ENCODE data around the gene CCDC141. TPM values are rescaled to one million over a fixed set of nuclear protein-coding genes. Genes with fewer than 3 reads are reported as not detected.
A peak's percentile ranks its signal among the peaks of the same experiment; 100 is the strongest.

CCDC141 gene
- total and polyA plus RNA-seq, 4 donors, result 2.1 to 48.1 (median 14.6) TPM

DNA sequence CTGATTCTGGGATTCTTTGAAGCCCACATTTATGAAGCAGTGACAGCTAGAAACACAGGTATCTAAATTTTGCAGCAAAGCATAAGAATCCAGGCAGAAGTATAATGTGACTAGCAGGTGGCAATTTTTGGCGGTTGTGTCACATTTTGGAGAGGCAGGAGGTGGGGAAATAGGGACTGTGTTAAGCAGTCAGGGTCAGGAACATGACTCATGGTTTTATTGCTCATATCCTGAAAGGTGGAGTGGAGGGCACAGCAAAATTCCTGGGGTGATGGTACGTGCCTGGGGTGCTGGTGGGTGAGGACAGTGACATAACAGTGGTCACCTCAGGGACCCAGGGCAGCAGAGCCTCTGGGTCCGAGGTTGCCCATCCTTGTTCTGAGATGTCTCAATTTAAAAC, 179.2 kb downstream of the CCDC141 start:
- Histone ChIP-seq H3K27me3 (ENCODE audit: control insufficient read depth in 3 of 3, insufficient read depth in 3 of 3, low read length in 2 of 3) (no peaks in the 10 kb centered on the region), H3K9ac (ENCODE audit: insufficient read depth in 1 of 2, low read length in 2 of 2) (no peak overlapping the region), H3K4me1 (ENCODE audit: control insufficient read depth in 5 of 5, insufficient read depth in 5 of 5, low read length in 5 of 5) (peaks cover 0 to 6% (median under 1%) of the 10 kb centered on the region in 5 donors), H3K4me3 (no peak overlapping the region), H3K27ac (ENCODE audit: low read depth in 1 of 2, low read length in 1 of 2) (peak overlapping the region in 1 of 2 donors; percentile 53), H3K9me3 (ENCODE audit: control insufficient read depth in 4 of 4, insufficient read depth in 3 of 4, low read length in 3 of 4) (no peaks in the 10 kb centered on the region), H3K36me3 (ENCODE audit: control insufficient read depth in 4 of 4, insufficient read depth in 4 of 4, low read length in 4 of 4) (no peaks in the 10 kb centered on the region)
- TF ChIP-seq, protein P1, sequence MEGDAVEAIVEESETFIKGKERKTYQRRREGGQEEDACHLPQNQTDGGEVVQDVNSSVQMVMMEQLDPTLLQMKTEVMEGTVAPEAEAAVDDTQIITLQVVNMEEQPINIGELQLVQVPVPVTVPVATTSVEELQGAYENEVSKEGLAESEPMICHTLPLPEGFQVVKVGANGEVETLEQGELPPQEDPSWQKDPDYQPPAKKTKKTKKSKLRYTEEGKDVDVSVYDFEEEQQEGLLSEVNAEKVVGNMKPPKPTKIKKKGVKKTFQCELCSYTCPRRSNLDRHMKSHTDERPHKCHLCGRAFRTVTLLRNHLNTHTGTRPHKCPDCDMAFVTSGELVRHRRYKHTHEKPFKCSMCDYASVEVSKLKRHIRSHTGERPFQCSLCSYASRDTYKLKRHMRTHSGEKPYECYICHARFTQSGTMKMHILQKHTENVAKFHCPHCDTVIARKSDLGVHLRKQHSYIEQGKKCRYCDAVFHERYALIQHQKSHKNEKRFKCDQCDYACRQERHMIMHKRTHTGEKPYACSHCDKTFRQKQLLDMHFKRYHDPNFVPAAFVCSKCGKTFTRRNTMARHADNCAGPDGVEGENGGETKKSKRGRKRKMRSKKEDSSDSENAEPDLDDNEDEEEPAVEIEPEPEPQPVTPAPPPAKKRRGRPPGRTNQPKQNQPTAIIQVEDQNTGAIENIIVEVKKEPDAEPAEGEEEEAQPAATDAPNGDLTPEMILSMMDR (IDR thresholded peaks at IDR 0.05; ENCODE audit: control extremely low read depth, extremely low read depth), result no peak
- ATAC-seq (ENCODE audit: insufficient read depth, low FRiP score), result no peak
- WGBS, 2 donors, result 62 to 67% methylated on average over 3 of the region's 3 CpGs
- no peak for DNase-seq

DNA sequence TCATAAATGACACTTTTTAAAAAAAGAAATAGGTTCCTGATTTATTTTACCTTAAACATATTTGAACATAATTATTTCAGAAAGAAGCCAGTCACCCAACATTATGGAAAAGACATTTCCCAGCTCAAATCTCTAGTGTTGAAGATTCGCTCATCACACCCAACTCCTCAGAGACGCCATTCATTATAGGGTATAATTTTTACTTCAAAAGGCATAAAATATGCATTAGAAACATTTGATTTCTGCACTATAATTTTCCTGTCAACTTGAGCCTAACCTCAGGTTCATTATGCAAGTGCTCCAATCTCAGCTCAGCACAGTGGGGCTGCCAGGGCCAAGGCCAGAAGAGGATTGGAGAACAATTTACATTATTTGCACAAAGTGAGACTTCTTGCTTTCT, 183.9 kb downstream of the CCDC141 start:
- Histone ChIP-seq H3K9me3 (ENCODE audit: control insufficient read depth in 4 of 4, insufficient read depth in 3 of 4, low read length in 3 of 4) (no peaks in the 10 kb centered on the region), H3K4me1 (ENCODE audit: control insufficient read depth in 5 of 5, insufficient read depth in 5 of 5, low read length in 5 of 5) (peaks cover 0 to 17% (median 9%) of the 10 kb centered on the region in 5 donors), H3K36me3 (ENCODE audit: control insufficient read depth in 4 of 4, insufficient read depth in 4 of 4, low read length in 4 of 4) (no peaks in the 10 kb centered on the region), H3K4me3 (no peak overlapping the region), H3K9ac (ENCODE audit: insufficient read depth in 1 of 2, low read length in 2 of 2) (no peak overlapping the region), H3K27me3 (ENCODE audit: control insufficient read depth in 3 of 3, insufficient read depth in 3 of 3, low read length in 2 of 3) (no peaks in the 10 kb centered on the region), H3K27ac (ENCODE audit: low read depth in 1 of 2, low read length in 1 of 2) (peak overlapping the region in 1 of 2 donors; percentile 33)
- WGBS, 2 donors, result 94 to 98% methylated on average over 2 of the region's 2 CpGs
- DNase-seq (peak in 1 of 3 donors; percentile 9), ATAC-seq (ENCODE audit: insufficient read depth, low FRiP score) (no peak)
- TF ChIP-seq, protein P1 (IDR thresholded peaks at IDR 0.05; ENCODE audit: control extremely low read depth, extremely low read depth), result no peak

DNA sequence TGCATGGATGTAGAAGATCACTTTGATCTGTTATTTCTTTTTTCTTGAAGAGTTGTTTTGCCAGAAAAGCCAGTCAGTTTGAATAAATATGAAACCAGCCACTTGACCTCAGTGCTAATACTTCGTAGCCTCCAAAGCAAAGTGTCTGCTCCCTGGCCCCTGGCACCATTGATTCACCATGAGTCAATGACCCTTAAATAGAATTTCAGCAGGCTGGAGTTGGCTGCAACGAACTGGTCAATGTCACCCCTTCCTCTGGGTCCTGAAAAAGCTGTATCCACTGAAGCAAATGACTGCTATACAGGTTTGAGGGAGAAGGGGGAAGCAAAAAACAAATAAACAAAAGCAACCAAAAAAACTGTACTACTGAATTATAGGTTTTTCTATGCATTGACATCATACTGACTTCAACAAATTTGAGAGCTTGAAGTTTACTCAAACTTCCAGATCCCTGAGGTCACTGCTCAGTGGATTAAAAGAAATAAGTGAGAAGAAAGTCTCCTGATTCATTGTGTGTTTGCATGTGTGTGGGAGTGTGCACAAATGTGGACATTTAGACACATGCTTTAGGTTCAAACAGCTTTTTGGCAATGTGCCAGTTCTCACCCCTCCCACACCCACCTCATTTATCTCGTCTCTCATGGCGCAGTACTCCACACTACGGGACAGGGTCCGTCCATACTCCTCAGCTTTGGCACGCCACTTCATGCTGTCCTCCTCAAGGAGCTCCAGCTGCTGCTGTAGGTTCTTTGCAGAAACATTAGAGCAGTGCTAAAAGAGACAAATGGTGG, 184.6 kb downstream of the CCDC141 start:
- H3K4me1 ChIP-seq (ENCODE audit: control insufficient read depth in 5 of 5, insufficient read depth in 5 of 5, low read length in 5 of 5), result peaks cover 0 to 17% (median 12%) of the 10 kb centered on the region in 5 donors
- H3K27ac ChIP-seq (ENCODE audit: low read depth in 1 of 2, low read length in 1 of 2), result peak overlapping the region in 1 of 2 donors; percentile 99
- H3K9ac ChIP-seq (ENCODE audit: insufficient read depth in 1 of 2, low read length in 2 of 2), result no peak overlapping the region
- H3K9me3 ChIP-seq (ENCODE audit: control insufficient read depth in 4 of 4, insufficient read depth in 3 of 4, low read length in 3 of 4), result no peaks in the 10 kb centered on the region
- H3K27me3 ChIP-seq (ENCODE audit: control insufficient read depth in 3 of 3, insufficient read depth in 3 of 3, low read length in 2 of 3), result no peaks in the 10 kb centered on the region
- no peak overlapping the region for H3K4me3 ChIP-seq
- ATAC-seq (ENCODE audit: insufficient read depth, low FRiP score) (no peak), DNase-seq (peak; percentile 65 to 77 (median 65))
- H3K36me3 ChIP-seq (ENCODE audit: control insufficient read depth in 4 of 4, insufficient read depth in 4 of 4, low read length in 4 of 4), result no peaks in the 10 kb centered on the region
- TF ChIP-seq, protein P1 (IDR thresholded peaks at IDR 0.05; ENCODE audit: control extremely low read depth, extremely low read depth), result no peak
- 73 to 81% methylated on average over 7 of the region's 7 CpGs for WGBS, 2 donors

Measured in lung (tissue), 12 donors.